Activated T-cell treated with anti-CD3 and anti-CD28 coated beads, Interleukin-2, amount 50 U/mL, for 72 hours (primary cell): ENCODE results near the gene AGPAT3. TPM values are rescaled to one million over a fixed set of nuclear protein-coding genes. Genes with fewer than 3 reads are reported as not detected.
"Not testable (repeated sequence)": the region's sequence is repeated elsewhere in the genome, so short reads cannot be mapped to it uniquely, and the experiment has no call there.

Source experiments
- ATAC-seq, 2 donors: fragments of 150-1000 bp; cut with Tn5 transposase; replicated peaks in 1 of 2; 2 replicates each; pipeline ENCODE4 v1.10.0; 2021; ENCODE audit warnings: moderate library complexity in 2 of 2, mild to moderate bottlenecking in 1 of 2
- DNase-seq, 2 donors: peaks; one replicate each; pipeline ENCODE4 v3.0.0; 2021 to 2022; ENCODE audit warnings: mixed read lengths in 1 of 2
- H3K27ac Mint-ChIP-seq: one replicate; pipeline ENCODE4 v1.8.0; 2022; ENCODE audit warnings: mild to moderate bottlenecking, moderate library complexity, mixed read lengths
- H3K27me3 Mint-ChIP-seq: one replicate; pipeline ENCODE4 v1.8.0; 2022; ENCODE audit warnings: low read depth, mixed read lengths
- H3K36me3 Mint-ChIP-seq, 2 donors: one replicate each; pipeline ENCODE4 v1.8.0; 2022; ENCODE audit warnings: mixed read lengths in 2 of 2, mild to moderate bottlenecking in 1 of 2; ENCODE audit not compliant: insufficient read depth in 2 of 2
- H3K4me1 Mint-ChIP-seq: one replicate; pipeline ENCODE4 v1.8.0; 2022; ENCODE audit warnings: low read depth, mixed read lengths
- H3K4me3 Mint-ChIP-seq, 2 donors: one replicate each; pipeline ENCODE4 v1.8.0; 2022; ENCODE audit warnings: mild to moderate bottlenecking in 2 of 2, mixed read lengths in 2 of 2, moderate library complexity in 2 of 2
- H3K9me3 Mint-ChIP-seq, 2 donors: one replicate each; pipeline ENCODE4 v1.8.0; 2022; ENCODE audit warnings: mixed read lengths in 2 of 2
- total RNA-seq, 2 donors: library from RNA; stranded (reverse); gene quantifications; one replicate each; pipeline ENCODE4 v1.2.3, GENCODE V29; 2022

AGPAT3 gene
- total RNA-seq, 2 donors from 2014 or later: 86.1 to 87.1 TPM

- no peaks in the 10 kb centered on the region for H3K9me3 Mint-ChIP-seq
- no peak for ATAC-seq
- DNase-seq: no peak
- H3K27ac Mint-ChIP-seq: no peak overlapping the region
- peaks cover 0 to 2% of the 10 kb centered on the region in 2 donors for H3K36me3 Mint-ChIP-seq
- peaks cover 87% of the 10 kb centered on the region for H3K4me1 Mint-ChIP-seq
- H3K4me3 Mint-ChIP-seq: peak overlapping the region in 1 of 2 donors; percentile 43
- no peaks in the 10 kb centered on the region for H3K27me3 Mint-ChIP-seq
These were observed 19.9 kb downstream of the AGPAT3 start for GRCh38 chr21:43884861-43885417.

GRCh38 chr21:43885721-43886120, 20.7 kb downstream of the AGPAT3 start:
- H3K9me3 Mint-ChIP-seq: no peaks in the 10 kb centered on the region
- peaks cover 1 to 2% of the 10 kb centered on the region in 2 donors for H3K36me3 Mint-ChIP-seq
- DNase-seq (no peak), ATAC-seq (no peak)
- no peak overlapping the region for H3K27ac Mint-ChIP-seq
- H3K4me1 Mint-ChIP-seq: peaks cover 83% of the 10 kb centered on the region
- no peaks in the 10 kb centered on the region for H3K27me3 Mint-ChIP-seq
- H3K4me3 Mint-ChIP-seq: no peak overlapping the region

GRCh38 chr21:43886565-43886964, 21.5 kb downstream of the AGPAT3 start:
- H3K27me3 Mint-ChIP-seq: no peaks in the 10 kb centered on the region

GRCh38 chr21:43889069-43889468, 24.0 kb downstream of the AGPAT3 start:
- H3K9me3 Mint-ChIP-seq: no peaks in the 10 kb centered on the region
- peaks cover 5 to 6% of the 10 kb centered on the region in 2 donors for H3K36me3 Mint-ChIP-seq
- peak overlapping the region; percentile 25 to 53 for H3K4me3 Mint-ChIP-seq
- no peaks in the 10 kb centered on the region for H3K27me3 Mint-ChIP-seq
- H3K4me1 Mint-ChIP-seq: peaks cover 82% of the 10 kb centered on the region
- no peak overlapping the region for H3K27ac Mint-ChIP-seq
- ATAC-seq (no peak), DNase-seq (no peak)

More at GRCh38 chr21:43886565-43886964, 21.5 kb downstream of the AGPAT3 start:
- Mint-ChIP-seq H3K27ac (no peak overlapping the region), H3K36me3 (peaks cover 1 to 4% of the 10 kb centered on the region in 2 donors), H3K9me3 (no peaks in the 10 kb centered on the region), H3K4me3 (no peak overlapping the region), H3K4me1 (peaks cover 80% of the 10 kb centered on the region)
- DNase-seq: no peak
- no peak for ATAC-seq

GRCh38 chr21:43890042-43890441, 25.0 kb downstream of the AGPAT3 start:
- H3K9me3 Mint-ChIP-seq: no peaks in the 10 kb centered on the region
- H3K36me3 Mint-ChIP-seq: peaks cover 5 to 6% of the 10 kb centered on the region in 2 donors
- no peak overlapping the region for H3K27ac Mint-ChIP-seq
- H3K27me3 Mint-ChIP-seq: no peaks in the 10 kb centered on the region
- peak overlapping the region in 1 of 2 donors; percentile 25 for H3K4me3 Mint-ChIP-seq
- ATAC-seq (no peak), DNase-seq (no peak)
- H3K4me1 Mint-ChIP-seq: peaks cover 82% of the 10 kb centered on the region

GRCh38 chr21:43892334-43892733, 27.3 kb downstream of the AGPAT3 start:
- DNase-seq (no peak), ATAC-seq (no peak)
- Mint-ChIP-seq H3K27ac (no peak overlapping the region), H3K27me3 (no peaks in the 10 kb centered on the region), H3K4me3 (peak overlapping the region in 1 of 2 donors; percentile 75), H3K4me1 (peaks cover 65% of the 10 kb centered on the region), H3K9me3 (no peaks in the 10 kb centered on the region), H3K36me3 (peaks cover 5 to 6% of the 10 kb centered on the region in 2 donors)

- ATAC-seq: peak; percentile 20 to 41
These were observed 28.0 kb downstream of the AGPAT3 start for GRCh38 chr21:43892984-43893535.

GRCh38 chr21:43893536-43894205, 28.6 kb downstream of the AGPAT3 start:
- H3K27ac Mint-ChIP-seq: peak overlapping the region; percentile 40
- H3K27me3 Mint-ChIP-seq: no peaks in the 10 kb centered on the region
- DNase-seq (peak; percentile 67), ATAC-seq (peak; percentile 97 to 98)
- H3K4me3 Mint-ChIP-seq: peak overlapping the region; percentile 75 to 79
- H3K9me3 Mint-ChIP-seq: no peaks in the 10 kb centered on the region
- H3K4me1 Mint-ChIP-seq: peaks cover 55% of the 10 kb centered on the region
- peaks cover 8 to 14% of the 10 kb centered on the region in 2 donors for H3K36me3 Mint-ChIP-seq

More at GRCh38 chr21:43892984-43893535, 28.0 kb downstream of the AGPAT3 start:
- peak overlapping the region; percentile 40 for H3K27ac Mint-ChIP-seq
- H3K4me3 Mint-ChIP-seq: peak overlapping the region; percentile 75 to 79
- DNase-seq: peak; percentile 10 to 16
- no peaks in the 10 kb centered on the region for H3K27me3 Mint-ChIP-seq
- H3K9me3 Mint-ChIP-seq: no peaks in the 10 kb centered on the region
- peaks cover 5 to 10% of the 10 kb centered on the region in 2 donors for H3K36me3 Mint-ChIP-seq
- H3K4me1 Mint-ChIP-seq: peaks cover 61% of the 10 kb centered on the region

- peak in 1 of 2 donors; percentile 1 for ATAC-seq
- Mint-ChIP-seq H3K9me3 (no peaks in the 10 kb centered on the region), H3K27me3 (no peaks in the 10 kb centered on the region), H3K4me3 (peak overlapping the region; percentile 75 to 79), H3K4me1 (peaks cover 50% of the 10 kb centered on the region), H3K27ac (peak overlapping the region; percentile 40), H3K36me3 (peaks cover 12 to 16% of the 10 kb centered on the region in 2 donors)
- no peak for DNase-seq
These were observed 29.2 kb downstream of the AGPAT3 start for GRCh38 chr21:43894206-43894577.

GRCh38 chr21:43895196-43895595, 30.2 kb downstream of the AGPAT3 start:
- DNase-seq (no peak), ATAC-seq (no peak)
- Mint-ChIP-seq H3K27ac (no peak overlapping the region), H3K9me3 (no peaks in the 10 kb centered on the region), H3K36me3 (peaks cover 12 to 21% of the 10 kb centered on the region in 2 donors), H3K27me3 (no peaks in the 10 kb centered on the region), H3K4me1 (peaks cover 40% of the 10 kb centered on the region), H3K4me3 (no peak overlapping the region)

GRCh38 chr21:43896696-43897299, 31.8 kb downstream of the AGPAT3 start:
- not testable (repeated sequence) for H3K4me3 Mint-ChIP-seq, H3K27me3 Mint-ChIP-seq, DNase-seq, H3K27ac Mint-ChIP-seq, H3K9me3 Mint-ChIP-seq, ATAC-seq
- Mint-ChIP-seq H3K4me1 (peaks cover 42% of the 10 kb centered on the region), H3K36me3 (peaks cover 18 to 30% of the 10 kb centered on the region in 2 donors)

- no peak for ATAC-seq
- H3K9me3 Mint-ChIP-seq: no peaks in the 10 kb centered on the region
- H3K36me3 Mint-ChIP-seq: peaks cover 14 to 32% of the 10 kb centered on the region in 2 donors
- peaks cover 22% of the 10 kb centered on the region for H3K4me1 Mint-ChIP-seq
- no peak for DNase-seq
- no peak overlapping the region for H3K4me3 Mint-ChIP-seq
- no peak overlapping the region for H3K27ac Mint-ChIP-seq
- H3K27me3 Mint-ChIP-seq: no peaks in the 10 kb centered on the region
These were observed 34.5 kb downstream of the AGPAT3 start for GRCh38 chr21:43899307-43900077.

- H3K27me3 Mint-ChIP-seq: no peaks in the 10 kb centered on the region
- DNase-seq: no peak
- H3K36me3 Mint-ChIP-seq: peaks cover 14 to 32% of the 10 kb centered on the region in 2 donors
- H3K4me1 Mint-ChIP-seq: peaks cover 17% of the 10 kb centered on the region
- no peaks in the 10 kb centered on the region for H3K9me3 Mint-ChIP-seq
- no peak overlapping the region for H3K27ac Mint-ChIP-seq
- H3K4me3 Mint-ChIP-seq: no peak overlapping the region
- no peak for ATAC-seq
These were observed 35.0 kb downstream of the AGPAT3 start for GRCh38 chr21:43900078-43900385.
